Lung (tissue), 12 donors: Measurements from ENCODE around the gene RNF182. TPM values are rescaled to one million over a fixed set of nuclear protein-coding genes. Genes with fewer than 3 reads are reported as not detected.

ENCODE experiments used
- ATAC-seq: fragments of 200-7000 bp; cut with Tn5 transposase; one replicate; pipeline ENCODE4 v1.9.1; 2020; ENCODE audit warnings: moderate number of reproducible peaks; ENCODE audit not compliant: insufficient read depth, low FRiP score
- DNase-seq, 3 donors: peaks; one replicate each; pipeline ENCODE4 v3.0.0-alpha.2; 2013 to 2017
- H3K27ac ChIP-seq, 2 donors: one replicate each; pipeline ENCODE4 v1.5.1; 2013; ENCODE audit warnings: mild to moderate bottlenecking in 2 of 2, moderate library complexity in 2 of 2, control low read depth in 1 of 2, inconsistent platforms in 1 of 2, low read depth in 1 of 2, low read length in 1 of 2
- H3K27me3 ChIP-seq, 3 donors: one replicate each; pipeline ENCODE4 v1.5.1; 2013; ENCODE audit warnings: low read length in 2 of 3; ENCODE audit not compliant: control insufficient read depth in 3 of 3, insufficient read depth in 3 of 3
- H3K36me3 ChIP-seq, 4 donors: one replicate each; pipeline ENCODE4 v1.5.1; 2013; ENCODE audit warnings: low read length in 4 of 4, mild to moderate bottlenecking in 1 of 4, moderate library complexity in 1 of 4; ENCODE audit not compliant: control insufficient read depth in 4 of 4, insufficient read depth in 4 of 4
- H3K4me1 ChIP-seq, 5 donors: one replicate each; pipeline ENCODE4 v1.5.1; 2013; ENCODE audit warnings: low read length in 5 of 5, mild to moderate bottlenecking in 2 of 5, moderate library complexity in 1 of 5; ENCODE audit not compliant: control insufficient read depth in 5 of 5, insufficient read depth in 5 of 5
- H3K4me3 ChIP-seq: one replicate; pipeline ENCODE4 v1.5.1; 2013; ENCODE audit warnings: mild to moderate bottlenecking, control low read depth, moderate library complexity
- H3K9ac ChIP-seq, 2 donors: one replicate each; pipeline ENCODE4 v1.5.1; 2013; ENCODE audit warnings: low read length in 2 of 2, control low read depth in 1 of 2; ENCODE audit not compliant: insufficient read depth in 1 of 2
- H3K9me3 ChIP-seq, 4 donors: one replicate each; pipeline ENCODE4 v1.5.1; 2013; ENCODE audit warnings: low read length in 3 of 4, mild to moderate bottlenecking in 1 of 4, moderate library complexity in 1 of 4; ENCODE audit not compliant: control insufficient read depth in 4 of 4, insufficient read depth in 3 of 4
- CTCF ChIP-seq: IDR thresholded peaks from 2 replicates; pipeline ENCODE4 v1.5.1; 2012; ENCODE audit warnings: mild to moderate bottlenecking; ENCODE audit errors: control extremely low read depth, extremely low read depth
- WGBS, 2 donors: extraction: QIAGEN DNeasy Blood & Tissue Kit; methylation state at CpG; one replicate each; pipeline ENCODE4 v1.1.7; 2013; 5-methylcytosine and 5-hydroxymethylcytosine counted together
- polyA plus RNA-seq, 2 donors: library from polyadenylated mRNA; stranded (reverse); fragments of 200-250 nt; gene quantifications; one replicate each; pipeline ENCODE4 v1.2.1, GENCODE V29; 2013
- total RNA-seq, 2 donors: library from RNA; depleted of rRNA in 1 of 2; stranded (reverse); fragments of >200 nt in 1 of 2; gene quantifications; one replicate each; pipeline ENCODE4 v1.2.1, GENCODE V29; 2014 to 2021
- donor health status: control.
- donor health status: control.
- donor health status: Bipolar disorder and iron deficiency.
- donor health status: healthy.
- donor health status: DM: yes; HTN: yes; CAD: no.

The RNF182 gene
- total and polyA plus RNA-seq, 4 donors: 0.90 to 5.0 (median 1.8) TPM

- Histone ChIP-seq H3K4me1 (no peaks in the 10 kb centered on the region), H3K4me3 (no peak overlapping the region), H3K9ac (no peak overlapping the region), H3K9me3 (no peaks in the 10 kb centered on the region), H3K27me3 (no peaks in the 10 kb centered on the region), H3K27ac (no peak overlapping the region), H3K36me3 (no peaks in the 10 kb centered on the region)
- WGBS, 2 donors: 47 to 53% methylated on average over 9 of the region's 9 CpGs
- no peak for TF ChIP-seq CTCF
- ATAC-seq (no peak), DNase-seq (peak in 2 of 3 donors; percentile 34 to 51)
These were observed 102.2 kb downstream of the RNF182 start for GRCh38 chr6:14026831-14027539.

- no peaks in the 10 kb centered on the region for H3K9me3 ChIP-seq
- no peak overlapping the region for H3K4me3 ChIP-seq
- no peak overlapping the region for H3K27ac ChIP-seq
- 81 to 94% methylated on average over 8 of the region's 8 CpGs for WGBS, 2 donors
- no peak overlapping the region for H3K9ac ChIP-seq
- ATAC-seq (no peak), DNase-seq (no peak)
- H3K36me3 ChIP-seq: no peaks in the 10 kb centered on the region
- no peaks in the 10 kb centered on the region for H3K27me3 ChIP-seq
- TF ChIP-seq CTCF: no peak
- no peaks in the 10 kb centered on the region for H3K4me1 ChIP-seq
These were observed 103.9 kb downstream of the RNF182 start for GRCh38 chr6:14028631-14029030.

GRCh38 chr6:14029605-14030004 is 104.9 kb downstream of the RNF182 start:
- no peak overlapping the region for H3K27ac ChIP-seq
- peaks cover 0 to 3% (median 0%) of the 10 kb centered on the region in 4 donors for H3K9me3 ChIP-seq
- DNase-seq: no peak
- ATAC-seq: no peak
- H3K27me3 ChIP-seq: no peaks in the 10 kb centered on the region
- WGBS, 2 donors: 95 to 96% methylated on average over 6 of the region's 6 CpGs
- no peaks in the 10 kb centered on the region for H3K36me3 ChIP-seq
- no peak overlapping the region for H3K4me3 ChIP-seq
- H3K4me1 ChIP-seq: no peaks in the 10 kb centered on the region
- TF ChIP-seq CTCF: no peak
- H3K9ac ChIP-seq: no peak overlapping the region

Other genes starting within 250 kb of the RNF182 start
- 10 to 100 TPM; 32.1 to 50.4 TPM for gene RANBP9, start 213.1 kb upstream of the RNF182 start, total RNA-seq
- 10 to 100 TPM; 16.6 to 18.8 TPM for gene RANBP9, start 213.1 kb upstream of the RNF182 start, polyA plus RNA-seq
- 10 to 100 TPM; 16.8 to 24.5 TPM for gene MCUR1, start 110.4 kb upstream of the RNF182 start, total RNA-seq
- gene MCUR1, start 110.4 kb upstream of the RNF182 start, polyA plus RNA-seq: 10 to 100 TPM in 1 of 2 donors, 1 to 10 TPM in 1; 8.0 to 42.1 TPM
- 10 to 100 TPM; 21.3 to 31.1 TPM for gene CD83, start 192.8 kb downstream of the RNF182 start, total RNA-seq
- 10 to 100 TPM; 14.5 to 28.8 TPM for gene CD83, start 192.8 kb downstream of the RNF182 start, polyA plus RNA-seq